Skeletal muscle cell (primary cell): ENCODE results near the gene LHCGR.

ENCODE experiments used
- DNase-seq: peaks from one replicate; pipeline ENCODE4 v3.0.0-alpha.2; 2010; ENCODE audit warnings: low read depth
- H3K4me3 ChIP-seq: 2 replicates; pipeline ENCODE4 v1.5.1; 2011; ENCODE audit warnings: low read depth, mild to moderate bottlenecking, control low read depth, low read length, moderate library complexity

The LHCGR gene

GRCh38 chr2:48638261-48638660 lies 117.3 kb downstream of the LHCGR start:
- no peak overlapping the region for H3K4me3 ChIP-seq
- no peak for DNase-seq
